ENCODE results near the gene NEDD4L. TPM values are rescaled to one million over a fixed set of nuclear protein-coding genes. Genes with fewer than 3 reads are reported as not detected.

The NEDD4L gene
- total and polyA plus RNA-seq, 7 donors = 14.8 to 28.0 (median 19.6) TPM

- H3K27me3 ChIP-seq (ENCODE audit: insufficient read depth in 3 of 3, low read length in 2 of 3) = no peaks in the 10 kb centered on the region
- no peaks in the 10 kb centered on the region for H3K4me1 ChIP-seq
- DNase-seq = no peak
- no peak overlapping the region for H3K4me3 ChIP-seq
- H3K9me3 ChIP-seq = no peaks in the 10 kb centered on the region
- no peaks in the 10 kb centered on the region for H3K36me3 ChIP-seq (ENCODE audit: insufficient read depth in 1 of 2, low read depth in 1 of 2)
- intact Hi-C loops (cut with DNase I) = loop anchor here in 1 of 2 donors (5.0 kb wide), 1 partner anchor 187 kb away; no protein-coding TSS in a partner anchor
- 81 to 83% (median 83%) methylated on average over 7 of the region's 7 CpGs for WGBS, 3 donors
- ATAC-seq = no peak
- no peak overlapping the region for H3K27ac ChIP-seq
- TF ChIP-seq, protein P1, sequence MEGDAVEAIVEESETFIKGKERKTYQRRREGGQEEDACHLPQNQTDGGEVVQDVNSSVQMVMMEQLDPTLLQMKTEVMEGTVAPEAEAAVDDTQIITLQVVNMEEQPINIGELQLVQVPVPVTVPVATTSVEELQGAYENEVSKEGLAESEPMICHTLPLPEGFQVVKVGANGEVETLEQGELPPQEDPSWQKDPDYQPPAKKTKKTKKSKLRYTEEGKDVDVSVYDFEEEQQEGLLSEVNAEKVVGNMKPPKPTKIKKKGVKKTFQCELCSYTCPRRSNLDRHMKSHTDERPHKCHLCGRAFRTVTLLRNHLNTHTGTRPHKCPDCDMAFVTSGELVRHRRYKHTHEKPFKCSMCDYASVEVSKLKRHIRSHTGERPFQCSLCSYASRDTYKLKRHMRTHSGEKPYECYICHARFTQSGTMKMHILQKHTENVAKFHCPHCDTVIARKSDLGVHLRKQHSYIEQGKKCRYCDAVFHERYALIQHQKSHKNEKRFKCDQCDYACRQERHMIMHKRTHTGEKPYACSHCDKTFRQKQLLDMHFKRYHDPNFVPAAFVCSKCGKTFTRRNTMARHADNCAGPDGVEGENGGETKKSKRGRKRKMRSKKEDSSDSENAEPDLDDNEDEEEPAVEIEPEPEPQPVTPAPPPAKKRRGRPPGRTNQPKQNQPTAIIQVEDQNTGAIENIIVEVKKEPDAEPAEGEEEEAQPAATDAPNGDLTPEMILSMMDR (IDR thresholded peaks at IDR 0.05) = no peak
Measured at GRCh38 chr18:58135183-58135641, 91.2 kb downstream of the NEDD4L start.

DNA sequence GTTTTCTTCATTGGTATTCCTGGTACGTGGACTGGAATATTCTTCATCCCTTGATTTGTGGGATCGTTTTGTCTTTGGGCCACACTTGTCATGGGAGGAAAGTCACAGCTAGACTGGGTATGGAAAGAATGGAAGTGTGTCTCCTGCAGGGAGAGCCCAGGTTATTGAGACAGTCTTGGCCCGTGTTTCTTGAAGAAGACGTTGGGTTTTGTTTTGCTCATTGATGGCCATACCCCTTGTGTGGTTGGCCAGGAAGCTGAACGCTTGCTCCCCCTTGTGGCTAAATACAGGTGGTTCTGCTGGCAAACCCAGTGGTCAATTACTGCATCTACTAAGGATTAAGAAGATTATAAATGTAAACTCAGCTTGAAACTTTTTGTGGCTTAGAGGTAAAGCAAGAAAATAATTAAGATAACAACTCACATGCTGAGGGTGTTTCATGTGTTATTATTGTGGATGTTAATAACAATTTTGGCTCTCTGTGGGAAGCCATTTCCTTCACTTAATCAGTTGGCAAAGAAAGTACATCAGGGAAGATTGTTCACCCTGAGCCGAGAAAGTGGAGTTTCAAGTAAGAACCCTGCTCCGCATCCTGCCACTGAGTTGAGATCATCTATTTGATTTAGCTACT lies 91.8 kb downstream of the NEDD4L start:
- TF ChIP-seq, protein P1 (IDR thresholded peaks at IDR 0.05) = peak; percentile 71
- WGBS, 3 donors = 50 to 54% (median 51%) methylated on average over 7 of the region's 7 CpGs
- ATAC-seq = peak; percentile 22 to 80 (median 60)
- no peaks in the 10 kb centered on the region for H3K36me3 ChIP-seq (ENCODE audit: insufficient read depth in 1 of 2, low read depth in 1 of 2)
- H3K9me3 ChIP-seq = no peaks in the 10 kb centered on the region
- H3K27ac ChIP-seq = no peak overlapping the region
- no peak overlapping the region for H3K4me3 ChIP-seq
- H3K27me3 ChIP-seq (ENCODE audit: insufficient read depth in 3 of 3, low read length in 2 of 3) = no peaks in the 10 kb centered on the region
- DNase-seq = no peak
- intact Hi-C loops (cut with DNase I) = loop anchor here in 1 of 2 donors (5.0 kb wide), 1 partner anchor 186 kb away; no protein-coding TSS in a partner anchor
- H3K4me1 ChIP-seq = no peaks in the 10 kb centered on the region

DNA sequence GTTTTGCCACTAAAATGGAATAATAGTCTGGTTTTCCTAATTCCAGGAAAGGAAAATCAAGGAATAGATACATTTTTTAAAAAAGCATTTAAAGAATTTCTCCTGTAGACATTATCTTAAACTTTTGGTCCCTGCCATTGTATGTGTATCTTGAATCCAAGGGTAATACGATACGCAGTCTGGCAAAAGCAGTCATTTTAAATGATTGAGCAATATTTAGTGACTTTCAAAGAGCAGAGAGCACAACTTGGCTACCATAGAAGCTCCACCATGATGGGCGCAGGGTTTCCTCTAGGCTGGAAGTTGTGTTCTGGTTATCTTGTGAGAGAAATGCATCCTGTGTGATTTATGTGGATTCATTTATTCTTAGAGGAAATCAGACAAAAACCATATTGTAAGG lies 92.9 kb downstream of the NEDD4L start:
- TF ChIP-seq, protein P1 (IDR thresholded peaks at IDR 0.05) = no peak
- no peak overlapping the region for H3K4me3 ChIP-seq
- 66 to 82% (median 81%) methylated on average over 3 of the region's 3 CpGs for WGBS, 3 donors
- no peaks in the 10 kb centered on the region for H3K4me1 ChIP-seq
- no peak for DNase-seq
- ATAC-seq = no peak
- no peaks in the 10 kb centered on the region for H3K36me3 ChIP-seq (ENCODE audit: insufficient read depth in 1 of 2, low read depth in 1 of 2)
- intact Hi-C loops (cut with DNase I) = loop anchor here in 1 of 2 donors (5.0 kb wide), 1 partner anchor 185 kb away; no protein-coding TSS in a partner anchor
- H3K27ac ChIP-seq = no peak overlapping the region
- no peaks in the 10 kb centered on the region for H3K9me3 ChIP-seq
- H3K27me3 ChIP-seq (ENCODE audit: insufficient read depth in 3 of 3, low read length in 2 of 3) = no peaks in the 10 kb centered on the region

DNA sequence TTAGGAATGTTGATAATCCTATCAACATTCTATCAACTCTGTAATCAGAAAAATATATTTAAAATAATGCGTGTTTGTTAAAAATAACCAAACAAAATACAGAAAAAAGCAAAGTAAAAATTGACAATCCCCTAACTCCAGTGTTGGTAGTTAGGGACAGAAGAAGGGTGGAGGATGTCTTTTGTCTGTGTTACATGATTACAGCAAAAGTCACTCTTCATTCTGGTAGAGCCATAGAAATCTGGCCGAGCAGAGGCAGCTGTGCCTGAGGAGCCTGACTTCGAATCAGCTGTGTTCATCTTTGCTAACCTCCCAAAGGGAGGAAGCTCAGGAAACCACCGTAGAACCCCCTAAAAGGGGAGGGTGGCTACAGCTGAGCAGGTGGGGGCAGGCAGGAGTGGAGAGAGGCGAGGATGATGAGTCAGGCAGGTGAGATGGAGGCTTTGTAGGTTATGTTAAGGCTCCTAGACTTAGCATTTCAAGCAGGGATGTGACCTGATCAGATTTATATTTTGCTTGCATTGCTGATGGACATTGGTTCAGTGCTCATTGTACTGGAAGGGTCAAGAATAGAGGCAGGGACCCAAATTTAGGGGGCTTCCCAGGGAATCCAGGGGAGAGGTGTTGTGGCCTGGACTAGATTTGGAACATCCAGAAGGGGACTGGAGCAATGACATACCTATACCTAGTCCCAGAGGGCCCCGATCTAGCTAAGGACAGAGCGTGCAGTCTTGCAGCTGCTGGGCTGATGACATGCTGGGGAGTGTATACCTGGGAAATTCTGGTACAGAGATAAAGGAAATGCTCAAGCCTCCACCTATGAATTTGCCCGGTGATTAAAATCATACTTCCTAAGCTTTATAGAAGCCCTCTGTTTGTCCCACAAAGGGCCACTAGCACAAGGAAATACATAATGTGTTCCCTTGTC lies 95.7 kb downstream of the NEDD4L start:
- H3K27me3 ChIP-seq (ENCODE audit: insufficient read depth in 3 of 3, low read length in 2 of 3) = no peaks in the 10 kb centered on the region
- intact Hi-C loops (cut with DNase I) = loop anchor here in 1 of 2 donors (5.0 kb wide), 1 partner anchor 183 kb away; no protein-coding TSS in a partner anchor
- no peak overlapping the region for H3K4me3 ChIP-seq
- no peak overlapping the region for H3K27ac ChIP-seq
- DNase-seq = no peak
- no peaks in the 10 kb centered on the region for H3K9me3 ChIP-seq
- no peaks in the 10 kb centered on the region for H3K36me3 ChIP-seq (ENCODE audit: insufficient read depth in 1 of 2, low read depth in 1 of 2)
- ATAC-seq = no peak
- TF ChIP-seq, protein P1 (IDR thresholded peaks at IDR 0.05) = no peak
- 72 to 74% (median 73%) methylated on average over 8 of the region's 8 CpGs for WGBS, 3 donors
- H3K4me1 ChIP-seq = no peaks in the 10 kb centered on the region

Data from psoas muscle (tissue), 8 donors.